Activated CD4-positive, alpha-beta memory T cell treated with anti-CD3 and anti-CD28 coated beads for 36 hours (primary cell): ENCODE results near the gene CD33. TPM values are rescaled to one million over a fixed set of nuclear protein-coding genes. Genes with fewer than 3 reads are reported as not detected.

Experiments
- CTCF ChIA-PET: fragments of 350-600 bp; sonication (Branson Sonifier 250); formaldehyde crosslinking; loops from one replicate; lab custom pipeline; 2021; ENCODE audit warnings: antibody characterized with exemption, inconsistent platforms; lab: Charles Lee
- POLR2A ChIA-PET: fragments of 350-600 bp; sonication (Branson Sonifier 250); formaldehyde crosslinking; loops from one replicate; lab custom pipeline; 2021; ENCODE audit warnings: antibody characterized with exemption; lab: Charles Lee
- DNase-seq: peaks from one replicate; pipeline ENCODE4 v3.0.0-alpha.2; 2020
- H3K27ac Mint-ChIP-seq: one replicate; pipeline ENCODE4 v1.8.0; 2021; ENCODE audit warnings: mixed read lengths
- H3K27me3 Mint-ChIP-seq: one replicate; pipeline ENCODE4 v1.8.0; 2021; ENCODE audit warnings: mixed read lengths
- H3K36me3 Mint-ChIP-seq: one replicate; pipeline ENCODE4 v1.8.0; 2021; ENCODE audit warnings: mixed read lengths
- H3K4me1 Mint-ChIP-seq: one replicate; pipeline ENCODE4 v1.8.0; 2021; ENCODE audit warnings: low read depth, mixed read lengths
- H3K4me3 Mint-ChIP-seq: one replicate; pipeline ENCODE4 v1.8.0; 2021; ENCODE audit warnings: mild to moderate bottlenecking, mixed read lengths
- H3K9me3 Mint-ChIP-seq: one replicate; pipeline ENCODE4 v1.8.0; 2021; ENCODE audit warnings: mixed read lengths
- intact Hi-C: fragments of 100-400 bp; cut with micrococcal nuclease; formaldehyde crosslinking; loops from one replicate; pipeline ENCODE4 v1.15.1; 2023
- total RNA-seq, 2 experiments: library from RNA; stranded (reverse); gene quantifications; one replicate each; pipeline ENCODE4 v1.2.3, GENCODE V29; 2021

CD33 gene
- total RNA-seq, 2 experiments from 2014 or later, result 0.43 to 0.65 TPM

- Mint-ChIP-seq H3K27me3 (peaks cover 21% of the 10 kb centered on the region), H3K9me3 (no peaks in the 10 kb centered on the region), H3K4me3 (no peak overlapping the region), H3K27ac (no peak overlapping the region), H3K4me1 (no peaks in the 10 kb centered on the region), H3K36me3 (no peaks in the 10 kb centered on the region)
- no peak for DNase-seq
- intact Hi-C loops, result no loop called here
- ChIA-PET CTCF (no interaction called here), POLR2A (no interaction called here)
Measured at GRCh38 chr19:51211833-51212232, 13.0 kb upstream of the CD33 start.

DNA sequence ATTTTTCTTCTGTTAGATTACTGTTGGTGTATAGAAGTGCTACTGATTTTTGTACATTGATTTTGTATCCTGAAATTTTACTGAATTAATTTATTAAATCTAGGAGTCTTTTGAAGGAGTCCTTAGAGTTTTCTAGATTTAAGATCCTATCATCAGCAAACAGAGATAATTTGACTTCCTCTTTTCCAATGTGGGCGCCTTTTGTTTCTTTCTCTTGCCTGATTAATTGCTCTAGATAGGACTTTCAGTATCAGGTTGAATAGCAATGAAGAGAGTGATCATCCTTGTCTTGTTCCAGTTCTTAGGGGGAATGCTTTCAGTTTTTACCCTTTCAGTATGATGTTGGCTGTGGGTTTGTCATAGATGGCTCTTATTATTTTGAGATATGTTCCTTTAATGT, 5.6 kb upstream of the CD33 start:
- Mint-ChIP-seq H3K36me3 (no peaks in the 10 kb centered on the region), H3K27me3 (peaks cover 15% of the 10 kb centered on the region), H3K4me3 (no peak overlapping the region), H3K4me1 (peaks cover 7% of the 10 kb centered on the region), H3K9me3 (no peaks in the 10 kb centered on the region), H3K27ac (no peak overlapping the region)
- CTCF ChIA-PET, result no interaction called here
- POLR2A ChIA-PET, result no interaction called here
- no peak for DNase-seq
- intact Hi-C loops, result no loop called here

GRCh38 chr19:51219971-51220370, 4.9 kb upstream of the CD33 start:
- intact Hi-C loops, result no loop called here
- CTCF ChIA-PET, result no interaction called here
- Mint-ChIP-seq H3K27me3 (peaks cover 18% of the 10 kb centered on the region), H3K36me3 (no peaks in the 10 kb centered on the region), H3K9me3 (no peaks in the 10 kb centered on the region), H3K27ac (no peak overlapping the region), H3K4me3 (no peak overlapping the region), H3K4me1 (peaks cover 7% of the 10 kb centered on the region)
- POLR2A ChIA-PET, result no interaction called here
- DNase-seq, result no peak

GRCh38 chr19:51220996-51221395, 3.9 kb upstream of the CD33 start:
- intact Hi-C loops, result no loop called here
- H3K27me3 Mint-ChIP-seq, result peaks cover 29% of the 10 kb centered on the region
- CTCF ChIA-PET, result no interaction called here
- no peak overlapping the region for H3K27ac Mint-ChIP-seq
- H3K4me1 Mint-ChIP-seq, result peaks cover 7% of the 10 kb centered on the region
- DNase-seq, result no peak
- no peak overlapping the region for H3K4me3 Mint-ChIP-seq
- H3K9me3 Mint-ChIP-seq, result no peaks in the 10 kb centered on the region
- no peaks in the 10 kb centered on the region for H3K36me3 Mint-ChIP-seq
- POLR2A ChIA-PET, result no interaction called here

GRCh38 chr19:51224163-51224641, 678 bp upstream of the CD33 start:
- intact Hi-C loops, result no loop called here
- peaks cover 34% of the 10 kb centered on the region for H3K27me3 Mint-ChIP-seq
- peaks cover 7% of the 10 kb centered on the region for H3K4me1 Mint-ChIP-seq
- H3K27ac Mint-ChIP-seq, result no peak overlapping the region
- no peak for DNase-seq
- CTCF ChIA-PET, result no interaction called here
- H3K36me3 Mint-ChIP-seq, result no peaks in the 10 kb centered on the region
- H3K4me3 Mint-ChIP-seq, result no peak overlapping the region
- POLR2A ChIA-PET, result no interaction called here
- H3K9me3 Mint-ChIP-seq, result no peaks in the 10 kb centered on the region

DNA sequence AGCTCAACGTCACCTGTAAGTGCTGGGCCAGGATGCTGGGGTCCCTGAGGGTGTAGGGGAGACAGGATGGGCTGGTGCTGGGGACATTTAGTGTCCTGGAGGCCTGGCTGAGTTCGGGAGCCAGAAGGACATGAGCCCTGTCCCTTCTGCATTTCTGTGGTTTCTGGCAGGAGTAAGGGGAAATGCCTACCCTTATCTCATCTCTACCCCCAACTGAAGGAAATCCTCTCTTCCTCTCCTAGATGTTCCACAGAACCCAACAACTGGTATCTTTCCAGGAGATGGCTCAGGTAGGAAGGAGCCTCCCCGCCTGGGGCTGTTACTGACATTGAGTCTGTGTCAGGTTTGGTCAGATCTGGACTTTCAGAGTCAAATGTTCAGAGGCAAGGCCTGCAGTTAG, 1.2 kb downstream of the CD33 start:
- CTCF ChIA-PET, result interaction anchor here (0.5 kb wide), 1 partner anchor 33 kb away, joined by 3 read pairs; no protein-coding TSS in a partner anchor
- intact Hi-C loops, result no loop called here
- POLR2A ChIA-PET, result no interaction called here
- Mint-ChIP-seq H3K27ac (no peak overlapping the region), H3K27me3 (peaks cover 26% of the 10 kb centered on the region), H3K4me3 (no peak overlapping the region), H3K9me3 (no peaks in the 10 kb centered on the region), H3K36me3 (no peaks in the 10 kb centered on the region), H3K4me1 (no peaks in the 10 kb centered on the region)
- no peak for DNase-seq

- H3K27me3 Mint-ChIP-seq, result peaks cover 28% of the 10 kb centered on the region
- no peaks in the 10 kb centered on the region for H3K36me3 Mint-ChIP-seq
- no peak for DNase-seq
- no peak overlapping the region for H3K4me3 Mint-ChIP-seq
- intact Hi-C loops, result no loop called here
- ChIA-PET POLR2A (no interaction called here), CTCF (interaction anchor here (1.1 kb wide), 1 partner anchor 69 kb away, joined by 3 read pairs; no protein-coding TSS in a partner anchor)
- no peaks in the 10 kb centered on the region for H3K9me3 Mint-ChIP-seq
- no peaks in the 10 kb centered on the region for H3K4me1 Mint-ChIP-seq
- H3K27ac Mint-ChIP-seq, result no peak overlapping the region
Measured at GRCh38 chr19:51227326-51227725, 2.4 kb downstream of the CD33 start.

- intact Hi-C loops, result no loop called here
- Mint-ChIP-seq H3K4me1 (no peaks in the 10 kb centered on the region), H3K27ac (no peak overlapping the region), H3K36me3 (no peaks in the 10 kb centered on the region), H3K4me3 (no peak overlapping the region), H3K9me3 (no peaks in the 10 kb centered on the region), H3K27me3 (peaks cover 28% of the 10 kb centered on the region)
- ChIA-PET CTCF (interaction anchor here (1.1 kb wide), 1 partner anchor 69 kb away, joined by 3 read pairs; no protein-coding TSS in a partner anchor), POLR2A (no interaction called here)
- DNase-seq, result no peak
Measured at GRCh38 chr19:51227966-51228365, 3.1 kb downstream of the CD33 start.

DNA sequence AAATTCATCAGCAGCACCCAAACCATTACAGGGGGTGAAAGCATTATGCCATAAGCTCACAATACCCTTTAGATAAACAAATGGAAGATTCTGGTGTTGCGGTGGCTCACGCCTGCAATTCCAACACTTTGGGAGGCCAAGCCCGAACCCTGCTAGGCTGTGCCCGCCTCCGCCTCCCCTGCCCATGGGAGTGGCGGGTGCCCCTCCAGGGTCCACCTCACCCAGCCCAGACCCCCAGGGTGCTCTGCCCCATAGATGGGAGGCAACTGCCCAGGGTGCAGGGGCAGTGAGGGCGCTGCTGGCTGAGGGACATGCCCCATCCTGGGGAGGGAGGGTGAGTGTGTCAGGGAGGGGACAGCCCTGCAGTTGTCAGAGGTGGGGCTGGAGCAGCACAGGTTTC, 16.0 kb downstream of the CD33 start:
- no peak for DNase-seq
- CTCF ChIA-PET, result no interaction called here
- POLR2A ChIA-PET, result no interaction called here
- Mint-ChIP-seq H3K27ac (no peak overlapping the region), H3K4me3 (no peak overlapping the region), H3K27me3 (peaks cover 14% of the 10 kb centered on the region), H3K9me3 (no peaks in the 10 kb centered on the region), H3K4me1 (peaks cover 2% of the 10 kb centered on the region), H3K36me3 (no peaks in the 10 kb centered on the region)
- intact Hi-C loops, result no loop called here

- ChIA-PET CTCF (interaction anchor here (0.6 to 1.4 kb wide), 2 partner anchors 17 to 142 kb away, joined by 5 read pairs; no protein-coding TSS in a partner anchor), POLR2A (no interaction called here)
- Mint-ChIP-seq H3K27me3 (peaks cover 14% of the 10 kb centered on the region), H3K36me3 (no peaks in the 10 kb centered on the region), H3K27ac (no peak overlapping the region), H3K4me3 (no peak overlapping the region), H3K9me3 (no peaks in the 10 kb centered on the region), H3K4me1 (peaks cover 2% of the 10 kb centered on the region)
- intact Hi-C loops, result no loop called here
- no peak for DNase-seq
Measured at GRCh38 chr19:51242881-51243630, 18.2 kb downstream of the CD33 start.

GRCh38 chr19:51246164-51246552, 21.3 kb downstream of the CD33 start:
- Mint-ChIP-seq H3K4me1 (peaks cover 2% of the 10 kb centered on the region), H3K27ac (no peak overlapping the region), H3K36me3 (no peaks in the 10 kb centered on the region), H3K27me3 (peaks cover 10% of the 10 kb centered on the region), H3K4me3 (no peak overlapping the region), H3K9me3 (no peaks in the 10 kb centered on the region)
- ChIA-PET POLR2A (no interaction called here), CTCF (no interaction called here)
- DNase-seq, result no peak
- intact Hi-C loops, result no loop called here

GRCh38 chr19:51247972-51248590, 23.2 kb downstream of the CD33 start:
- Mint-ChIP-seq H3K36me3 (no peaks in the 10 kb centered on the region), H3K27ac (no peak overlapping the region), H3K4me3 (no peak overlapping the region), H3K9me3 (no peaks in the 10 kb centered on the region), H3K27me3 (peaks cover 6% of the 10 kb centered on the region), H3K4me1 (peaks cover 6% of the 10 kb centered on the region)
- CTCF ChIA-PET, result interaction anchor here (2.3 kb wide), 1 partner anchor 11 kb away, joined by 6 read pairs; no protein-coding TSS in a partner anchor
- POLR2A ChIA-PET, result no interaction called here
- intact Hi-C loops, result no loop called here
- no peak for DNase-seq
